Smooth muscle cell (in vitro differentiated cells): ENCODE data around the gene ADCYAP1R1. TPM values are rescaled to one million over a fixed set of nuclear protein-coding genes. Genes with fewer than 3 reads are reported as not detected.

Source experiments
- DNase-seq: peaks from one replicate; lab custom pipeline; 2025; ENCODE audit not compliant: unreplicated experiment; lab: John Stamatoyannopoulos, UW
- H2AFZ ChIP-seq: fragments of 200-600 bp; sonication (generic); 2 replicates; pipeline ENCODE4 v1.6.0; 2016; ENCODE audit warnings: antibody characterized with exemption, low read depth, mild to moderate bottlenecking
- H3F3A ChIP-seq: fragments of 200-600 bp; sonication (generic); 2 replicates; pipeline ENCODE4 v1.6.0; 2017; ENCODE audit warnings: antibody characterized with exemption, low read depth
- H3K27ac ChIP-seq: fragments of 200-600 bp; sonication (generic); 2 replicates; pipeline ENCODE4 v1.5.1; 2016; ENCODE audit warnings: low read depth, mild to moderate bottlenecking
- H3K27me3 ChIP-seq: fragments of 200-600 bp; sonication (generic); 2 replicates; pipeline ENCODE4 v1.6.1; 2016; ENCODE audit warnings: low read depth, mild to moderate bottlenecking
- H3K36me3 ChIP-seq: fragments of 200-600 bp; sonication (generic); 2 replicates; pipeline ENCODE4 v1.5.1; 2016; ENCODE audit warnings: low read depth
- H3K4me1 ChIP-seq: fragments of 200-600 bp; sonication (generic); 2 replicates; pipeline ENCODE4 v1.5.1; 2016; ENCODE audit warnings: low read depth
- H3K4me2 ChIP-seq: fragments of 200-600 bp; sonication (generic); 2 replicates; pipeline ENCODE4 v1.6.0; 2016; ENCODE audit warnings: mild to moderate bottlenecking
- H3K4me3 ChIP-seq: fragments of 200-600 bp; sonication (generic); 2 replicates; pipeline ENCODE4 v1.5.1; 2016; ENCODE audit warnings: mild to moderate bottlenecking
- H3K79me2 ChIP-seq: fragments of 200-600 bp; sonication (generic); 2 replicates; pipeline ENCODE4 v1.6.0; 2016; ENCODE audit warnings: low read depth, mild to moderate bottlenecking
- H3K9ac ChIP-seq: fragments of 200-600 bp; sonication (generic); 2 replicates; pipeline ENCODE4 v1.6.0; 2016; ENCODE audit warnings: low read depth
- H3K9me3 ChIP-seq: fragments of 200-600 bp; sonication (generic); replicated peaks from 2 replicates; pipeline ENCODE4 v1.5.1; 2016; ENCODE audit warnings: low read depth
- H4K20me1 ChIP-seq: fragments of 200-600 bp; sonication (generic); 2 replicates; pipeline ENCODE4 v1.6.0; 2016; ENCODE audit warnings: low read depth
- WGBS: methylation state at CpG from one replicate; pipeline ENCODE4 v1.1.7; 2016; ENCODE audit warnings: low lambda C conversion rate; 5-methylcytosine and 5-hydroxymethylcytosine counted together
- polyA plus RNA-seq: library from polyadenylated mRNA; unstranded; fragments of >200 nt; fragmentation: Nextera tagmentation; extraction: Ambion mirVana; gene quantifications from 2 replicates; pipeline ENCODE4 v1.2.1, GENCODE V29; 2016
- total RNA-seq: library from RNA; depleted of rRNA; stranded (reverse); fragments of >200 nt; gene quantifications from 2 replicates; pipeline ENCODE4 v1.2.3, GENCODE V29; 2014
- TF ChIP-seq, protein P1 (sequence below): fragments of 200-600 bp; sonication (generic); IDR thresholded peaks from 2 replicates; pipeline ENCODE4 v1.5.1; 2017; ENCODE audit warnings: borderline replicate concordance, mild to moderate bottlenecking, antibody characterized with exemption; ENCODE audit not compliant: insufficient read depth, poor library complexity, severe bottlenecking

Gene ADCYAP1R1
- total and polyA plus RNA-seq, 2 experiments from 2014 or later: not detected

- H3K4me1 ChIP-seq: no peaks in the 10 kb centered on the region
- peaks cover 22% of the 10 kb centered on the region for H3K27me3 ChIP-seq
- no peaks in the 10 kb centered on the region for H3F3A ChIP-seq
- H3K36me3 ChIP-seq: no peaks in the 10 kb centered on the region
- no peaks in the 10 kb centered on the region for H4K20me1 ChIP-seq
- TF ChIP-seq, protein P1, sequence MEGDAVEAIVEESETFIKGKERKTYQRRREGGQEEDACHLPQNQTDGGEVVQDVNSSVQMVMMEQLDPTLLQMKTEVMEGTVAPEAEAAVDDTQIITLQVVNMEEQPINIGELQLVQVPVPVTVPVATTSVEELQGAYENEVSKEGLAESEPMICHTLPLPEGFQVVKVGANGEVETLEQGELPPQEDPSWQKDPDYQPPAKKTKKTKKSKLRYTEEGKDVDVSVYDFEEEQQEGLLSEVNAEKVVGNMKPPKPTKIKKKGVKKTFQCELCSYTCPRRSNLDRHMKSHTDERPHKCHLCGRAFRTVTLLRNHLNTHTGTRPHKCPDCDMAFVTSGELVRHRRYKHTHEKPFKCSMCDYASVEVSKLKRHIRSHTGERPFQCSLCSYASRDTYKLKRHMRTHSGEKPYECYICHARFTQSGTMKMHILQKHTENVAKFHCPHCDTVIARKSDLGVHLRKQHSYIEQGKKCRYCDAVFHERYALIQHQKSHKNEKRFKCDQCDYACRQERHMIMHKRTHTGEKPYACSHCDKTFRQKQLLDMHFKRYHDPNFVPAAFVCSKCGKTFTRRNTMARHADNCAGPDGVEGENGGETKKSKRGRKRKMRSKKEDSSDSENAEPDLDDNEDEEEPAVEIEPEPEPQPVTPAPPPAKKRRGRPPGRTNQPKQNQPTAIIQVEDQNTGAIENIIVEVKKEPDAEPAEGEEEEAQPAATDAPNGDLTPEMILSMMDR: no peak
- H3K9me3 ChIP-seq: no peaks in the 10 kb centered on the region
- H2AFZ ChIP-seq: no peak overlapping the region
- H3K4me3 ChIP-seq: no peak overlapping the region
- DNase-seq: no peak
- no peak overlapping the region for H3K27ac ChIP-seq
- 77% methylated on average over 3 of the region's 3 CpGs for WGBS
- no peak overlapping the region for H3K4me2 ChIP-seq
- no peak overlapping the region for H3K9ac ChIP-seq
- no peaks in the 10 kb centered on the region for H3K79me2 ChIP-seq
Measured at GRCh38 chr7:31109751-31110150, 57.6 kb downstream of the ADCYAP1R1 start.

- 84% methylated on average over 7 of the region's 7 CpGs for WGBS
- DNase-seq: no peak
- no peaks in the 10 kb centered on the region for H3K4me1 ChIP-seq
- H3K9ac ChIP-seq: no peak overlapping the region
- H3K27me3 ChIP-seq: peaks cover 22% of the 10 kb centered on the region
- H3K9me3 ChIP-seq: no peaks in the 10 kb centered on the region
- H2AFZ ChIP-seq: no peak overlapping the region
- H3K27ac ChIP-seq: no peak overlapping the region
- TF ChIP-seq, protein P1: no peak
- H3K4me3 ChIP-seq: no peak overlapping the region
- H3K36me3 ChIP-seq: no peaks in the 10 kb centered on the region
- no peak overlapping the region for H3K4me2 ChIP-seq
- no peaks in the 10 kb centered on the region for H3K79me2 ChIP-seq
- no peaks in the 10 kb centered on the region for H4K20me1 ChIP-seq
- no peaks in the 10 kb centered on the region for H3F3A ChIP-seq
Measured at GRCh38 chr7:31110331-31111108, 58.4 kb downstream of the ADCYAP1R1 start.

GRCh38 chr7:31111109-31111451 is 59.0 kb downstream of the ADCYAP1R1 start:
- H3K27me3 ChIP-seq: peaks cover 22% of the 10 kb centered on the region
- H3K9ac ChIP-seq: no peak overlapping the region
- no peak for DNase-seq
- no peaks in the 10 kb centered on the region for H3K79me2 ChIP-seq
- no peaks in the 10 kb centered on the region for H3F3A ChIP-seq
- no peak overlapping the region for H3K4me3 ChIP-seq
- TF ChIP-seq, protein P1: no peak
- no peaks in the 10 kb centered on the region for H3K9me3 ChIP-seq
- no peak overlapping the region for H3K27ac ChIP-seq
- no peaks in the 10 kb centered on the region for H3K36me3 ChIP-seq
- no peak overlapping the region for H3K4me2 ChIP-seq
- H4K20me1 ChIP-seq: no peaks in the 10 kb centered on the region
- no peaks in the 10 kb centered on the region for H3K4me1 ChIP-seq
- no peak overlapping the region for H2AFZ ChIP-seq

DNA sequence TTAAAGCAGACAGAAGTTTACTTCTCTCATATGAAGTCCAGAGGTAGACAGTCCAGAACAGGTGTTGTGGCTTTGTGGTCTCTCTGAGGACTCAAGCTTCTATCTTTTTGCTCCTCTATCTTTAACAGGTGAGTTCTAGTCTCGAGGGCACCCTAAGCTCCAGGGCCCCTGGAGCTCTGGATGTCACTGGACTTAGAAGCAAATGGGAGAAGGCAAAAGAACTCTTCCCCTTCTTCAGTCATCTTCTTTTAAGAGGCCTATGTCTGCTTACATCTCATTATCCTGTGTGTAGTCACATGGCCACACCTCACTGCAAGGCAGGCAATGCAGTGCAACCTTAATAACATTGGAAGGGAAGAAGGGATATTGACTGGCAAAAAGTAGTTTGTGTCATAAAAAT is 61.6 kb downstream of the ADCYAP1R1 start:
- Histone ChIP-seq H3F3A (no peaks in the 10 kb centered on the region), H3K4me1 (no peaks in the 10 kb centered on the region), H3K36me3 (no peaks in the 10 kb centered on the region), H3K27ac (no peak overlapping the region), H3K4me2 (no peak overlapping the region), H3K9ac (no peak overlapping the region), H2AFZ (no peak overlapping the region), H3K27me3 (peaks cover 32% of the 10 kb centered on the region), H3K9me3 (no peaks in the 10 kb centered on the region), H3K79me2 (no peaks in the 10 kb centered on the region), H3K4me3 (no peak overlapping the region), H4K20me1 (no peaks in the 10 kb centered on the region)
- WGBS: 33% methylated on average over 1 of the region's 1 CpG
- no peak for DNase-seq
- TF ChIP-seq, protein P1: no peak
